H4 (cell line): ENCODE data around the gene HRNR. TPM values are rescaled to one million over a fixed set of nuclear protein-coding genes. Genes with fewer than 3 reads are reported as not detected.
"Not testable (repeated sequence)": the region's sequence is repeated elsewhere in the genome, so short reads cannot be mapped to it uniquely, and the experiment has no call there.

Source experiments
- DNase-seq: peaks from one replicate; pipeline ENCODE4 v3.0.0-alpha.2; 2015; ENCODE audit warnings: low spot score
- total RNA-seq: library from RNA; depleted of rRNA; stranded (reverse); fragments of >200 nt; shearing (Covaris generic); gene quantifications from 2 replicates; pipeline ENCODE4 v1.2.3, GENCODE V29; 2014; rRNA removed

The HRNR gene
- total RNA-seq = not detected in 2 replicates

DNA sequence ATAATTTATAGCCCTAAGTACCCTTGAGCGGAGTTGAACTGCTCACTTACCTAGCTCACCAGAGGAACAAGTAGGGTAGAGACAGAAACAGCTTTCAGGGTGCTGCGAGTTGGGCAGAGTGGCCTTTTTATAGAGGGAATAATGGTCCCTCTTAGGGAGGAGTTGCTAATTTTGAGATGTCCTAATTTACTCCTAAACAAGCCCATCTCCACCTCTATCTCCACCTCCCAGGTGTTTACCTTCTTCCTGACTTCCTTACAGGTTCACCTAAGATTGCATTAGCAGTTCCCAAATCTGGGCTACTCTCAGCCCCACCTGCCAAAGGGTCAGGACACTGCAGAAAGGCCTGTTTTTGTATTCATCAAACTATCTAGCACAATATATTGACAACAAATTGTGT lies at the start of gene HRNR:
HRNR (minus strand) TSS at position 101 of the 400 bp plus-strand sequence. CDS start 940 bp downstream, outside the sequence.
- no peak for DNase-seq

DNA sequence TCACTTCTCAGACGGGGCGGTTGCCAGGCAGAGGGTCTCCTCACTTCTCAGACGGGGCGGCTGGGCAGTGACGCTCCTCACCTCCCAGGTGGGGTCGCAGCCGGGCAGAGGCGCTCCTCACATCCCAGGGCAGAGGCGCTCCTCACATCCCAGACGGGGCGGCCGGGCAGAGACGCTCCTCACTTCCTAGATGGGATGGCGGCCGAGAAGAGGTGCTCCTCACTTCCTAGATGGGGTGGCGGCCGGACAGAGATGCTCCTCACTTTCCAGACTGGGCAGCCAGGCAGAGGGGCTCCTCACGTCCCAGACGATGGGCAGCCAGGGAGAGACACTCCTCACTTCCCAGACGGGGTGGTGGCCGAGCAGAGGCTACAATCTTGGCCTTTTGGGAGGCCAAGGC lies 32.4 kb upstream of the HRNR start:
- DNase-seq = not testable (repeated sequence)

DNA sequence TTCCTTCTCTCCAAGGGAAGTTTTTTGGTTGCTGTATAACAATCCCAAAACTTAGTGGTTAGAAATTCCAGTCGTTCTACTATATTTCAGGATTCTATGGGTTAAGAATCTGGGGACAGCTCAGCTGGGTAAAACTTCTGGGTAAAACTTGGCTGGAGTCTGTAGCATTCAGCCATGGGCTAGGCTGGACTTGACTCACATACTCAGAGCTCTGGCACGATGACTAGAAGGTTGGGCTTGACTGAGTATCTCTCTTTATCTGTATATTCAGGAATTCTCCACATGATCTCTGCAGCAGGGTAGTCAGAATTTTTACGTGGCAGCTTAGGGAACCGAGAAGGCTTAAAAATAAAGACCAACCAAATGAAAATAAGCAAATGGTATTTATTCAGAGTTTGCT lies 28.2 kb upstream of the HRNR start:
- DNase-seq = no peak

DNA sequence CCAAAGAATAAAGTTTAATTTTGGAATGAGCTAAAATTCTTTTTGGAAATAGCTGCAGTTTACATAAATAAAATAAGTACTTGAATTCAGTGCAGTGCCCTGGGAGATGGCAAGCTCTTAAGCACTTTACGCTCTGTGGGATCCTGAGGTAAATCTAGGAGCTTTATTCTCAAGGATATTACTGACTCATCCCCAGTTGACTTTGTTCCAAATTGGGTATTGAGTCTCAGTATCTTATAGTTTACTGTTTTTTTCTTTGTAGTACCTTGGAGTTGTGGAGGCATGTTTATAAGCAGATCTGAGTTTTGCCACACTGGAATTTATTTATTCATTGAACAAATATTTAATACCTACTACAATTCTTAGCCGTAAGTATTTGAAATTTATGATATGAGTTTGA lies 27.4 kb upstream of the HRNR start:
- no peak for DNase-seq

DNA sequence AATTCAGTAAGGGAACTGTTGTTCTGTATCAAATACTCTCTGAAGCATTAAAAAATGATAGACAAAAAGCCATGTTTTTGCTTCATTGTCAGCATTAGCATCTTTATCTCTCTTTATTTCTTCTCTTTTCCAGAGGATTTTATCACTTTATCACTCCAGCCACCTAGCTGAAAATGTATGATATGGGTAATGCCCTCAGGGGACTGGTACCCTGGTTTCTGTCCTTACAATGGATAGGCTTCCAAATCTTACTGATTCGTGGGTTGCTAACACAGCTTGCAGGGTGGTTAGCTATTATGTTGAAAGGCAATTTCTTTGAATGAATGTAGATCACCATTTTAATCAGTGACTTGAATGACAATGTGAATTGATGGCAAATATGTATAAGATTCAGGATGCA lies 23.3 kb upstream of the HRNR start:
- DNase-seq = no peak

DNA sequence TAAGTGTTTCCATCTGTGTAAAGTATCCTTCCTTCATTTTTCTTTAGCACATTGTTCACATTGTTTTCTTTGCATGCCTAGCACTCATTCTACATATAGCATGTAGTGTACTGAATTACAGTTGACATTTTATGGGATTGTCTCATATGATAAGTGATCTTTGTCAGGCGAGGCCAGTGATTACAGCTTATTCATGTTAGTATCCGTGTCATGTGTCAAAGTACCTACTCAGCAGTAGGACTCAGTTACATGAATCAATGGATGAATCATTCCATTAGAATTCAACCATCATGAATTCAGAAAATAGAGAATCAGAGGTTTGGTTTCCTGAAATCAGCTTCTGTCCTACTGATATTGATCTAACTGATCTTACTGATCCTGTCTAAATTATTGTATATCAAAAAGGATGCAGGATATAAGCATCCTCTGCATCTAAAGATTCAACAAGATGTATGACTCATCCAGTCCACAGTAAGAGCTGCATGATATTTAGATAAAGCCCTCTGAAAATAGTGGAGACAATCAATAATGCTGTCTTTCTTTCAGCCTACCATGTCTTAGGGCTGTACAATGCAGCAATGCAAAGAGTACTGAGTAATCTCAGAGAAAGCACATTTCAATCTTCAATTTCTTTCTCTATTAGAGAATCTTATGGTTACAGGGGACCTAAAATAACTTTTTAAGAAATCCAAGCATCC lies 20.7 kb upstream of the HRNR start:
- DNase-seq = no peak

DNA sequence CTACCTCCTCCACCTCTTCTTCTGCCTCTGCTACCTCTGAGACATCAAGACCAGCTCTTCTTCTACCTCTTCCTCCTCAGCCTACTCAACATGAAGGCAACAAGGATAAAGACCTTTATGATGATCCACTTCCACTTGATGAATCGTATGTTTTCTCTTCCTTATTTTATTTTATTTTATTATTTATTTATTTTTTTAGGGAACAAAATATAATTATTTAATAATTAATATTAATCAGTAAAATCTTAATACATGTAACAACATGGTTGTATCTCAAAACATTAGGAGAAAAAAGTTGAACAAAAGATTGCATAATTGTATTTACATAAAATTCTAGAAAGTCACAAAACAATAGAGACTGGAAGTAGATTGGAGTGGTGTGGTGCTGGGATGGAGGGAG lies 13.1 kb upstream of the HRNR start:
- DNase-seq = no peak

DNA sequence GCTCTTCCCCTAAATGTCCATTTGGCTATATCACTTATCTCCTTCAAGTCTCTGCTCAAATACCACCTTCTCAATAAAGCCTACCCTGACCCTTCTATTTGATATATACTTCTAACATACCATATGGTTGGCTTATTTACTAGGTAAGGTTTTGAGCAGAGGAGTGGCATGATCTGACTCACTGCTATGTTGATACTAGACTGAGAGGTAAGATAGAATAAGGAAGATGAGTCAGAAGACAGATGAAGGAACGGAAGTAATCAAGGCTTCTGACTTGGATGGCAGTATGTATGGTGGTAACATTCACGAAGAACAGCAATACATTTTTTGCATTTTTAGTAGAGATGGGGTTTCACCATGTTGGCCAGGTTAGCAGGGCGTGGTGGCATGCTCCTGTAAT lies 4.8 kb upstream of the HRNR start:
- no peak for DNase-seq

DNA sequence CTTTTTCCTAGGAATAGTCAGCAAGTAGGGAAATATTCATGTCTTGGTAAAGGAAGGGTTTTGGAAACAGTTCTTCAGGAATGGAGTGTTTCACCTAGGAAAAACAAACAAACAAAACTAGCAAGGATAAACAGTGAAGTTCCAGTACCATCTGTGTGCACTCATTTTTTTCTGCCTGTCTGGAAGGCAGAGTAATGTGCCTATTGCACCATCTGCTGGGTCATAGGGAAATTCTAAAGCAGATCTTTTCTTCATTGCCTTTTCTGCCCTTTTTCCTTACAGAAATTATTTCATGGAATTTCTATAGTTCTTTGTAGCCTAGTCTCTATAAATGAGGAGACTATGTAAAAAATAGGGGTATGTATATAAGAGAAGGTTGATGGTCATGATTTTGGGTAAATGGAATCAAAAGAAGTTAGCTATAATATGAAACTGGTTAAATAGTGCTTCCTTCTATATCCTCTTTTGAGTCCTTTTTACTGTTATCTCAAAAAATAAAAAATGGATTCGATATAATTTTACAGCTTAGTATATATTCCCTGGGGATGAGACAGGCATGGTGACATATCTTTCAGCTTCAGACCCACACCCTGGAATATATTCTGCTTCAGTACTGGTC lies 3.4 kb upstream of the HRNR start:
- DNase-seq = peak; percentile 29

DNA sequence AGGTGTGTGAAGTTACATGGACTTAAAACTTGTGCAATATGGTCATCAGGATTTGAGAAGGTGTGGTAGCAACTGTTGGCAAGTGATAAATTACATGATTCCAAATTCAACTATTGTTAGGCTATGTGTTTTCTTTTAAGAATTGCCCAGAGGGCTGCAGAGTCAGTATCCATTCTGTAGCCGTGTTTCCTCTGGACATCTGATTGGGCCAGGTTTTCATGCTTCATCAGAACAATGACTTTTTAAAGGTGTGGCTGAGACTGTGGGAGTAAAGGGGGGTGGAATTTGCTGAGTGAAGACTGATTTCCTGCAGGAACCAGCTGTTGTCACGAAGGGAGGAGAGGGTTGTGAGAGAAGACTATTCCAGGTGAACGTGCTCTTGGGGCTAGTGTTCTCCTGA lies 1.7 kb upstream of the HRNR start:
- no peak for DNase-seq

DNA sequence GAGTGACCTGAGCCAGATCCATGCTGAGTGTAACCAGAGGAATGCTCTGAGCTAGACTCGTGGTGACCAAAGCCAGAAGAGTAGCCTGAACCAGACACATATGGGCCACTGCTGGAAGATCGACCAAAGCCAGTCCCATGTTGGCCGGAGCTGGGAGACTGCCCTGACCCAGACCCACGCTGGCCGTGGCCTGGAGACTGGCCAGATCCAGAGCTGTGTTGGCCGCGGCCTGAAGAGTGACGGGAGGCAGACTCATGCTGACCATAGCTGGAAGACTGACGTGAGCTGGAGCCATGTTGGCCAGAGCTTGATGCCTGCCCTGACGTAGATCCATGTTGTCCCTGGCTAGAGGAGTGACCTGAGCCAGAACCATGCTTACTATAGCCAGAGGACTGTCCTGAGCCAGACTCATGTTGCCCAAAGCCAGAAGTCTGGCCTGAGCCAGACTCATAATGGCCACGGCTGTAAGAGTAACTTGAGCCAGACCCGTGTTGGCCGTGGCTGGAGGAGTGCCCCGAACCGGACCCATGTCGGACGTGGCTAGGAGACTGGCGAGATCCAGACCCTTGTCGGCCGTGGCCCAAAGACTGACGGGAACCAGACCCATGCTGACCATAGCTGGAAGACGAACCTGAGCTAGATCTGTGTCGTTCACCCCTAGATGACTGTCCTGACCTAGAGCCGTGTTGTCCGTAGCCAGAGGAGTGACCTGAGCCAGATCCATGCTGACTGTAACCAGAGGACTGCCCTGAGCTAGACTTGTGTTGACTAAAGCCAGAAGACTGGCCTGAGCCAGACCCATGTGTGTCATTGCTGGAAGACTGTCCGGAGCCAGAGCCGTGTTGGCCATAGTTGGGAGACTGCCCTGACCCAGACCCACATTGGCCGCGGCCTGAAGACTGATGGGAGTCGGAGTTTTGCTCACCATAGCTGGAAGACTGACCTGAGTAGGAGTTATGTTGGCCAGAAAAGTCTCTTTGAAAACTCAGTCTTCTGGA lies 3.5 kb downstream of the HRNR start:
- DNase-seq = no peak

DNA sequence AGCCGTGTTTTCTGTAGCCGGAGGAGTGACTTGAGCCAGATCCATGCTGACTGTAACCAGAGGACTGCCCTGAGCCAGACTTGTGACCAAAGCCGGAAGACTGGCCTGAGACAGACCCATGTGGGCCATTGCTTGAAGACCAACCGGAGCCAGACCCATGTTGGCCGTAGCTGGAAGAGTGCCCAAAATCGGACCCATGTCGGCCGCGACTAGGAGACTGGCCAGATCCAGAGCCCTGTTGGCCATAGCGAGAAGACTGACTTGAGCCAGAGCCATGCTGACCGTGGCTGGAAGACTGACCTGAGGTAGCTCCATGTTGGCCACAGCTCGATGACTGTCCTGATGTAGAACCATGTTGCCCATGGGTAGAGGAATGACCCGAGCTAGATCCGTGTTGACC lies 4.6 kb downstream of the HRNR start:
- DNase-seq = not testable (repeated sequence)

DNA sequence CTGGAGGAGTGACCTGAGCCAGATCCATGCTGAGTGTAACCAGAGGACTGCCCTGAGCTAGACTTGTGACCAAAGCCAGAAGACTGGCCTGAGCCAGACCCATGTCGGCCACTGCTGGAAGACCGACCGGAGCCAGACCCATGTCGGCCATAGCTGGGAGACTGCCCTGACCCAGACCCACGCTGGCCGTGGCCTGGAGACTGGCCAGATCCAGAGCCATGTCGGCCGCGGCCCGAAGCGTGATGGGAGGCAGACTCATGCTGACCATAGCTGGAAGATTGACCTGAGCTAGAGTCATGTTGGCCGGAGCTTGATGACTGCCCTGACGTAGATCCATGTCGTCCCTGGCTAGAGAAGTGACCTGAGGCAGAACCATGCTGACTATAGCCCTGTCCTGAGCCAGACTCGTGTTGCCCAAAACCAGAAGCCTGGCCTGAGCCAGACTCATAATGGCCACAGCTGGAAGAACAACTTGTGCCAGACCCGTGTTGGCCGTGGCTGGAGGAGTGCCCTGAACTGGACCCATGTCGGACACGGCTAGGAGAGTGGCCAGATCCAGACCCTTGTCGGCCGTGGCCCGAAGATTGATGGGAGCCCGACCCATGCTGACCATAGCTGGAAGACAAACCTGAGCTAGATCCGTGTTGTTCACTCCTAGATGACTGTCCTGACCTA lies 5.1 kb downstream of the HRNR start:
- no peak for DNase-seq

DNA sequence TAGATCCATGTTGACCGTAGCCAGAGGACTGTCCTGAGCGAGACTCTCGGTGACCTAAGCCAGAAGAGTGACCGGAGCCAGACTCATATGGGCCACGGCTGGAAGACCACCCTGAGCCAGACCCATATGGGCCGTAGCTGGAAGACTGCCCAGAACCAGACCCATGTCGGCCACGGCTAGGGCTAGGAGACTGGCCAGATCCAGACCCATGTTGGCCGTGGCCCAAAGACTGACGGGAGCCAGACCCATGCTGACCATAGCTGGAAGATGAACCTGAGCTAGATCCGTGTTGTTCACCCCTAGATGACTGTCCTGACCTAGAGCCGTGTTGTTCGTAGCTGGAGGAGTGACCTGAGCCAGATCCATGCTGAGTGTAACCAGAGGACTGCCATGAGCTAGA lies 8.4 kb downstream of the HRNR start:
- not testable (repeated sequence) for DNase-seq

DNA sequence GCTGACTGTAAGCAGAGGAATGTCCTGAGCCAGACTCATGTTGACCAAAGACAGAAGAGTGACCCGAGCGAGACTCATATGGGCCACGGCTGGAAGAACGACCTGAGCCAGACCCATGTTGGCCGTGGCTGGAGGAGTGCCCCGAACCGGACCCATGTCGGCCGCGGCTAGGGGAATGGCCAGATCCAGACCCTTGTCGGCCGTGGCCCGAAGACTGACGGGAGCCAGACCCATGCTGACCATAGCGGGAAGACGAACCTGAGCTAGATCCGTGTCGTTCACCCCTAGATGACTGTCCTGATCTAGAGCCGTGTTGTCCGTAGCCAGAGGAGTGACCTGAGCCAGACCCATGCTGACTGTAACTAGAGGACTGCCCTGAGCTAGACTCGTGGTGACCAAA lies 9.1 kb downstream of the HRNR start:
- not testable (repeated sequence) for DNase-seq

DNA sequence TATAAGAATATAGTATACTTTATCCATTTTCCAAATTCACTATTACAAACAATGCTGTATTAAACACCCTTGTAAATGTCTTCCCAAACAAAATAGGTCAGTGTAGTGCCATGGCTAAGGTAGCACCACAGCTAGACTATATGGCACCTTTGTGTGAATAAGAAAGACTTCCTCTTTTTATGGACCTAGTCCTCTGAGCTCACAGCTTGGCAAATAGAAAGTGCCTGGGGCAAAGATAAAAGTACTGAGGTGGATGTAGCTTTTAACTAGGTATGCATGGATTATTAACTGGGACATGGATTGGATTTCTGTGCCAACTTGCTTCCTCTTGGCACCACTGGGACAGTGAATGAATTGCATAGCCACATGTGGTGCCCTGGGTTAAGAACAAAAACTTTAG lies 25.0 kb downstream of the HRNR start:
- DNase-seq = no peak

DNA sequence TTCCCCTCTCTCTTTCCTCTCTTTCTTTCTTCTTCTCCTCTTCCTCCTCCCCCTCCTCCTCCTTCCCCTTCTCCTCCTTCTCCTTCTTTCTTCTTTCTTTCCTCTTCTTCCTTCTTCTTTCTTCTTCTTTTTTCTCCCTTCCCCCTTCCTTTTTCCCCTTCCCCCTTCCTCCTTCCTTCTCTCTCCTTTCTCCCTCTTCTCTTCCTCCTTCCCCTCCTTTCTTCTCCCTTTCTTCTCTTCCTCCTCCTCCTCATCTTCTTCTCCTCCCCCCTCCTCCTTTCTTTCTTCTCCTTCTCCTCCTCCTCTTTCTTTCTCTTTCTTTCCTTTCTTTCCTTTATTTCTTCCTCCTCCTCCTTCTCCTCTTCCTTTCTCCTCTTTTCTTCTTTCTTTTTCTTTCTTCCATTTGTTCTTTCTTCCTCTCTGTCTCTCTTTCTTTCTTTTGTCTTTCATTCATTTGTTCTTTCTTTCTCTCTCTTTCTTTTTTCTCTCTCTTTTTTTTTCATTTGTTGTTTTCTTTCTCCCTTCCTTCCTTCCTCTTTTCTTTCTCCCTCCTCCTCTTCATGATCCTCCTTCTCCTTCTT lies 26.5 kb downstream of the HRNR start:
- no peak for DNase-seq

DNA sequence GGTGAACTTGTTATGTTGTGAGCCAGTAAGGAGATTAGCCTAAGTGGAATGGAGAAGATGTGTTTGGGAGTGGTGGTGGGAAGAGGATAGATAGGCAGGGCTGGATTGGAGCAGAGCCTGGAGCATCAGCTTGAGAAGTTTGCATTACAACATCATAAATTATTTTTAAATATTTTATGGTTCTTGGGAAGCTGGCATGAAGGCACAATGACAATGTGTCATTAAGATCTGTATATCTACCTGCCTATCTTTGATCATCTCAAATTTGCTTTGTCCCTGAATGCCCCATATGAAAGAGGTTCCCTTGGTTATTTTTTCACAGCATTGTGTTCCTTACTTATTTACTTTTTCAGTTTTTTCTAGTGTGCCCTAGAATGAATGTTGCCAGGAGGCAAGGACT lies 32.3 kb downstream of the HRNR start:
- DNase-seq = no peak

DNA sequence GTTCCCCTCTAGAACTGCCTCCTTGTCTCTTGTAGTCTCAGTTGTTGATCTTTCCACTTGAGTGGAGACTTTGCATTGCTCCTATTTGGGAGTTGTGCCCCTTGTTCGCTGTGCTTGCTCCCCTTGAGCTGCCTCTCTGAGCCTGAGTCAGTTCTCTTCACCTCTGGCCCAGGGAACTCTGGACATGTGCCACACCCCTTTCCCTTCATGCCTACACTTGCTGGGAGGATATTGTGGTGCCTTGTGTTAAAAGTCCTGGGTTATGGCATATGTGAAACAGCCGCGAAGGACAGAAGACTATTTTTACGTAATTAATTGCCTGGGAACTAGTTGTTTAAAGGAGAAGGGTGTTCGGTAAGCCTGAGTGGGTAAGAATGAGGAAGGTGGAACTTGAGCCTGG lies 32.7 kb downstream of the HRNR start:
- DNase-seq = no peak

DNA sequence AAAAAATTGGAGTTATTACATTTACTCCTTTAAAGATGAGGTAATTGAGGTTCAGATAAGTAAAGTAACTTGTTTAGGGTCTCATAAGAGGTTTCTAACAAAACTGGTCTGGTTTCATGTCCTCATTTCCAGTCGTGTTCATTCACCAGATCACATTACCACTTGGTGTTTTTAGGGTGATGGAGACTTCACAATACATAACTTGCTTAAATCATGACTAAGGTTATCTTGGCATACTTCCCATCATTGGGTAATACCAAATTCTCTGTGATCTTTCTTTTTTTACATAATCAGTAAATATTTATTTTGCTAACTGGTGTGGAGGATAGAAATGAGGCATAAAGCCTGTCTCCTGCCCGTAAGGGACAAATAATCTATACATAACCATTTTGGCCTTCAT lies 33.4 kb downstream of the HRNR start:
- no peak for DNase-seq

DNA sequence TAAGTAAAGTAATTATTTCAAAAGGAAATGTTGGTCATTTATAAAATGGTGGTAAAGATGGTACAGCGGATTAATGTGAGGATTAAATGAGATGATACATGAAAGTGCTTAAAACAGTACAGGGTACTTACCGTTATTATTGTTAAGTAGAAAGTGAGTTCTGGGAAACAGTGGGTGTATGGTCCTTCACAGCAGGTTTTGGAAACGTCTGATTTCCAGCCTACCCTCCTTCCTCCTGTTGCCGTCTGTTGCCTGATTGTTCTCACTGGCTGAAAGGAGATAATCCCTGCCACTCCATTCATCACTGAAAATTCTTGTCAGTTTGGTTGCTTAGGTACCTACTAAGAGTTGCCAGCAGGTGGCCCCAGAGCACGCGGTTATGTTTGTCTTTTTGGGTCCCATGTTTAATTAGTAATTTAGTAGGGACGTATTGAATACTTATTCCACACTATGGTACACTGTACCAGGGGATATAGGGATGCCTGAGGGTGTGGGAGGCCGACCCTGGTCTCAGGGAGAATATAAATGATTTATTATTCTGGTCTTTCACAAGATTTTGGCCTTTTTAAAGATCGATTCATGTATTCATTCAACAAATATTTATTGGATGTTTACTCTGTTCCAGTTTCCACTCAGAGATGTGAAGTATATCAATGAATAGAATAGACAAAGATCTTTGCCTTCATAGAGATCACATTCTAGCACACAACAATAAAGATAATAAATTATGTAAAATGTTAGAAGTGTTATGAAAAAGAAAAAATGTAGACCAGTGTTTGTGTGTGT lies 34.1 kb downstream of the HRNR start:
- DNase-seq = peak; percentile 57
